HTERT RPE-1 (cell line): ENCODE results near the gene BTBD7.
"Not testable (repeated sequence)": the region's sequence is repeated elsewhere in the genome, so short reads cannot be mapped to it uniquely, and the experiment has no call there.

Experiments used
- in situ Hi-C: fragments of 300-500 bp; cut with MboI; formaldehyde crosslinking; loops from 4 replicates; pipeline ENCODE4 v1.14.3; 2020; ENCODE audit warnings: low sequenced_read_pairs

Gene BTBD7

DNA sequence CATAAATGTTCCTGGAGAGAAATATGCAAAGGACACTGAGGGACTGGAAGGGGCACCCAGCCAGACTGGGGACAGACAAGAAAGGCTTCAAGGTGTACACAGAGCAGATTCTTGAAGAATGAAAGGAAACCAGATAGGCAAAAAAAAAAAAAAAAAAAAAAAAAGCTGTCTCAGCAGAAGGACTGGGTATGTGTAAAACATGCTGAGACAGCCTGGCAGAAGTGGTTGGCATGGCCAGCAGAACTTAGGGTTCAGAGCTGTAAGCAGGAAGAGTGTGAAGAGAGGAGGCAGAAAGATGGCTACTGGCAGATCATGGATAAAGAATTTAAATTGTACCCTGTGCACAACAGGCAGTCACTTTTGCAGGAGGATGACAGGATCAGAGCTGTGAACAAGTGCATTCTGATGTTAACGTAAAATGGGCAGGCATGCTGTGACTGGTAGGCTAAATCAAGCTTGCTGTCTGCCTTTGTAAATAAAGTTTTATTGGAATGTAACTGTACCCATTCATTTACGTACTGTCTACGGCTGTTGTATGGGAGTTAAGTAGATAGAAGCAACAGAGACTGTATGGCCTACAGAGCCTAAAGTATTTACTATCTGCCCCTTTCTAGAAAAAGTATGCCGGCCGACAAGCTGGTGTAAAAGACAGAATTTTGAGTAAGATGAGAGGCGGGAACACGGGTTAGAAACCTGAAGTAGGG is 83.6 kb downstream of the BTBD7 start:
- in situ Hi-C loops = no loop called here

GRCh38 chr14:93246534-93246933 is 86.3 kb downstream of the BTBD7 start:
- in situ Hi-C loops = no loop called here

- in situ Hi-C loops = no loop called here
These were observed 86.9 kb downstream of the BTBD7 start for GRCh38 chr14:93245764-93246420.

DNA sequence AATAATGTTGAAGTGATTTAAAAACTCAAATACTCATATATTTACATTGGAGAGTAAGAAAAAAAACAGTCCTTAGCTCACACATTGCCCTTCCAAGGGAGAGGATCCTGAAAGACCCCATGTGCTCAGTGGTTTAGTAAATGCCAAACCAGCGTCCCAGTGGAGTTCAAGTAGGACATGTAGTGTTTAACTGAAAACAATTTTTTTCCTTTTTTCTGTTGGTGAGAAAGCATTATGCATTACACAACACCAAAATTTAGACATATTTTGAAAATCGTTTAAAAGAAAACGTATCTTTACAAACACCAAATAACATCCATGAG is 92.2 kb downstream of the BTBD7 start:
- in situ Hi-C loops = no loop called here

GRCh38 chr14:93239869-93240677 is 92.8 kb downstream of the BTBD7 start:
- in situ Hi-C loops = no loop called here

DNA sequence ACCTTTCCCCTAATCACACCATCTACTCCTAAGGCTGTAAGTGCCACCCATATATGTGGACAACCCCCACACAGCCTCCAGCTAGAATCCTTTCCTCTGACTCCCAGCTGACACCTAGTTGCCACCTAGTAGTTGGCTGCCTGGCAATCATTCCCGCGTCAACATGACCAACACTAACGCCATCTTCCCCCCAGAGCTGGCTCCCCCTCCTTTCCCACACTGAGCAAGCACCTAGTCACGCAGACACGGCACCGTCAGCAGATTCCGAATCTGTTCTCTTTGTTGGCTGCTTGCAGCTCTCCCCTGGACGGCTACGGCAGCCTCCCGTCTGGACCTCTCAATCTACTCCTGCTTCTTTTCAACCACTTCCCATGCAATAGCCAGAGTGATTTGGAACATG is 98.0 kb downstream of the BTBD7 start:
- in situ Hi-C loops = no loop called here

DNA sequence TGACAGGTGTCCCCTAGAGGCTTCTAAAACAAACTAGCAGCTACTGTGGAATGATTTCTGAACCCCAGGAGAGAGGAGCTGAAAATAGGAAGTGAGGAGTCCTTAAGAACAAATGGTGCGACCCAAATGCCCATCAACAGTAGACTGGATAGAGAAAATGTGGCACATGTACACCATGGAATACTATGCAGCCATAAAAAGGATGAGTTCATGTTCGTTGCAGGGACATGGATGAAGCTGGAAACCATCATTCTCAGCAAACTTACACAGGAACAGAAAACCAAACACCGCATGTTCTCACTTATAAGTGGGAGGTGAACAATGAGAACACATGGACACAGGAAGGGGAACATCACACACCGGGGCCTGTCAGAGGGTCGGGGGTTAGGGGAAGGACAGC is 99.8 kb downstream of the BTBD7 start:
- in situ Hi-C loops = not testable (repeated sequence)

- in situ Hi-C loops = no loop called here
These were observed 100.7 kb downstream of the BTBD7 start for GRCh38 chr14:93232159-93232558.

DNA sequence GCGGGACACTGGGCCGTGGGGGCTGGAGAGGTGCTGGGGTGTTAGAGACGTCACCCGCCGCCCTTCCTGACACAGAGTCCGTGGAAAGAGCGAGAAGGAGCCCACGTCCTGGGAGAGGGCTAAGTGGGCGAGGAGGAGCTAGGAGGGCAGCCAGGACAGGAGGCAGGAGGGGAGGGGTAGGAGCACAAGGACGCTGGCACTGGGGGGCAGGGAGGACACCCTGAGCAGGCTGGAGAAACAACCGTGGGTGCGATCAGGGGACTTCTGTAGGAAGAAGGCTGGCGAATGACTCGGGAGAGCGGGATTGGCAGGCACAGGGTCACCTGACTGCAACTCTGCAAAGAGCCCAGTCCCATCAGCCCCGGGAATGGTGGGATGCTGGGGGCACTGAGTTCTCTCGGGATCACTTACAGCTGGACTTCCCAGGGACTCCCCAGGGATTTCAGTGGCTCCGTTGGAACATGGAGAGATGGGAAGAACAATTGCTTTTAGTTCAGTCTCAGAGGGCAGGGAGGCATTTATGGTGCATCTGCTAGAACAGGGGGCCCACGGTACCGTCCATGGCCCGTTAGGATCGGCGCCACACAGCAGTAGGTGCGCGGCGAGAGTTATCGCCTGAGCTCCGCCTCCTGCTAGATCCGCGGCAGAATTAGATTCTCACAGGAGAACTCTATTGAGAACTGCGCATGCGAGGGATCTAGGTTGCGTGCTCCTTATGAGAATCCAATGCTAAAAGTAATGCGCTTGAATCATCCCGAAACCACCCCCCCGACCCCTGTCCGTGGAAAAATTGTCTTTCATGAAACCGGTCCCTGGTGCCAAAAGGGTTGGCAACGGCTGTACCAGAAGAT is 101.5 kb downstream of the BTBD7 start:
- in situ Hi-C loops = no loop called here

- in situ Hi-C loops = no loop called here
These were observed 102.3 kb downstream of the BTBD7 start for GRCh38 chr14:93230539-93230938.

GRCh38 chr14:93228550-93228949 is 104.3 kb downstream of the BTBD7 start:
- in situ Hi-C loops = no loop called here

DNA sequence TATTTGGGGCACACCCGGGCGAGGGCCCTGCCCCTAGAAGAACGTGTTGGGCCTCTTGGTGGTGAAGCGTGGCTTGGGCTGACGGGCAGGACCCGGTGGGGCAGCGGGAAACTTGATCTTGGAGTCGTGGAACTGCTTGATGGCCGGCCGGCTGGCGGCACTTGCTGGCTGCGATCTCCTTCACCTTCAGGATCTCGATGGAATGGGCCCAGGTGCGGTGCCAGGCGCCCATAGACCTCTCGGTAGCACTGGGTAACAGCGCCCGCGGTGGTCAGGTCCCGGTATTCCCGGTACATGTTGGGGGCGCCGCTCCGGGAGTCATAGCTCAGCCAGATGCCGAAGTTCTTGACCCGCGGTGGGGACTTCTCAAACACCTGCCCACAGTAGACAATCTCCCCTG is 109.3 kb downstream of the BTBD7 start:
- in situ Hi-C loops = no loop called here

DNA sequence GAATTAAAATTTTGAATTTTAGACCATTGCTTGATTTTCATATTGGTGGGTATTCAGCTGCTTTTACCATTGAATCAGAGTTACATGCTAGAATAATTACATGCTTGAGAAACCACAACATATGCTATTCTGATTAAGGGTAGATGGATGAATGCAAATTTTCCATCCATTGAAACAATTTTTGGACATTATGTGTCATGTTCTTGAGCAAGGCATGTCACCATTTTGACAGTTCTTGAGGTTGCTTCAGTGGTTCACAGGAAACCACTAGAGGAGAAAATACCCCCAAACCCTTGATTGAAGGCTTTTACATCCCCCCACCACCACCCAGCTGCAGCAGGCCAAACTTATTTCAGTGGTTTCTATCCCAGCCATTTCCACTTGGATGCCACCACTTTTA is 112.3 kb downstream of the BTBD7 start:
- in situ Hi-C loops = no loop called here

DNA sequence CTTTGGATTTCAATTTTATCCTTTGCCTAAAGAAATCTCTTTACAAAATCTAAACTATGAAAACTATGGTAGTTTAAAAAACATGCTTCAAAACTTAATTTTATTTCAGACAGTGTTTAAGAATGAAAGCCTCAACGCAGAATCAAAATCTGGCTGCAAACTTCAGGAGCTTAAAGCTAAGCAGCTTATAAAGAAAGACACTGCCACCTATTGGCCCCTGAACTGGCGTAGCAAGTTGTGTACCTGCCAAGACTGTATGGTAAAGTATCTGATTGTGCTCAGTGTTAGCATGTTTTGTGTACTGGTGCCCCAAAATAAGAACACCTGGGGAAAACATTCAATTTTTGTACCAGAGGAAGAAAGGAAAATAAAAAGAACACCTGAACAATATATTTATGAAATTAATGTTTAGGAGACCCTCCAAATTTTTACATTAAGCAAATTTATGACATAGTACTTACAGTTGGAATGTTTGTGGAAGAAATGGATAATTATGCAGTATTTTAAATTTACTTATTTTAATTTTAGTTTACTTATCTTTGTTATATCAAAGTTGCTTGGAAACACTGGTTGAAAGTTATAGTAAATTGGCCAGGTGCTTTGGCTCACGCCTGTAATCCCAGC is 113.6 kb downstream of the BTBD7 start:
- in situ Hi-C loops = no loop called here

DNA sequence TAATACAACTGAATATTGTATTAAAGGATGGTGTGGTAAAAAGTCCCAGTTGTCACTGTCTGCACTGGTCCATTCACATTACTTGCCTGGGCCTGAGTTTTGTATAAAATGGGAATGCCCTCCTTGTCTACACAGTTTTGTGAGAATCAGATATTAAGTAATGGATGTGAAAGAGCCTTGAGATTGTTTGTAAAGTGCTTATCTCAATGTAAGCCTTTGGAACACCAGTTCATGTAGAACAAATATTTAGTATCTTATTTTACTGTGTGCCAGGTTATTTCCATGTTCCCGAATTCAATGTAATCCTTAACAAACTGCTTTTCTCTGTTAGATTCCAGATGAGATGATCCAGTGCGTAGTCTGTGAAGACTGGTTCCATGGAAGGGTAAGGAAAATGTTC is 118.2 kb downstream of the BTBD7 start:
- in situ Hi-C loops = no loop called here

- in situ Hi-C loops = no loop called here
These were observed 120.4 kb downstream of the BTBD7 start for GRCh38 chr14:93212432-93212831.

- in situ Hi-C loops = no loop called here
These were observed 125.1 kb downstream of the BTBD7 start for GRCh38 chr14:93207468-93208308.

DNA sequence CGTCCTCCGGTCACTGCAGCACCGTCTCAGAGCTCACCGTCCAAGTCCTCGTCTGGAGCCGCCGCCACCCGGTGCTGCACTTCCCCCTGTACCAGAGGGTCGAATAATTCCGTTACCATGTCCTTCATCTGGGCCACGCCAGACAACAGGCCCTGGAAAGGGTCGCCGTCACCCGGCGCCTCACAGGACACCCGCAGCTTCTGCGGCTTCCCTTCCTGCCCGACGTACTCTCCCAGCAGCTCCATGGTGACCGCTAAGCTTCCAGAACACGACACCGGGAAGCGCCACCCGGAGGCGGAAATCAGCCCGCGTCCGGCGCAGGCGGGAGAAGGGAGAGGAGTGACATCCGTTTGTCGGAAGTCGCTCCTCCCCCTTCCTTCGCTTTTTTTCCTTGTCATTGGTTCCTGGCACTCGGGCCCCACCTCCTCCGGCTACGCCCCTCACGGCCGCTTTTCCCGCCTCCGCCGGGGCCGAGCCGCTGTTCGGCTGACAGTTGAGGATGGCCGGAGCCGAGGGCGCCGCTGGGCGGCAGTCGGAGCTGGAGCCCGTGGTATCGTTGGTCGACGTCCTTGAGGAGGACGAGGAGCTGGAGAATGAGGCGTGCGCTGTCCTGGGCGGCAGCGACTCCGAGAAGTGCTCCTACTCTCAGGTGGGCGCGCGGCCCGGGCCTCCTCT is 125.9 kb downstream of the BTBD7 start, which contains the start of the genes GON7 and UBR7:
Gene GON7 (minus strand): TSS at position 273 of the 675 bp plus-strand sequence. CDS start 28 bp downstream, at position 245.
Gene UBR7 (plus strand): TSS at position 464 of the 675 bp plus-strand sequence. CDS start 36 bp downstream, at position 500.
- in situ Hi-C loops = no loop called here

GRCh38 chr14:93201155-93201704 is 131.6 kb downstream of the BTBD7 start:
- in situ Hi-C loops = no loop called here
